Hepatocyte (in vitro differentiated cells): Measurements from ENCODE around the gene GNB3. TPM values are rescaled to one million over a fixed set of nuclear protein-coding genes. Genes with fewer than 3 reads are reported as not detected.

ENCODE experiments used
- DNase-seq: peaks from one replicate; pipeline ENCODE4 v3.0.0-alpha.2; 2016; ENCODE audit warnings: low spot score
- H2AFZ ChIP-seq: fragments of 200-600 bp; sonication (generic); 2 replicates; pipeline ENCODE4 v1.6.0; 2016; ENCODE audit warnings: antibody characterized with exemption, mild to moderate bottlenecking
- H3K27ac ChIP-seq: fragments of 200-600 bp; sonication (generic); 2 replicates; pipeline ENCODE4 v1.5.1; 2016; ENCODE audit warnings: mild to moderate bottlenecking
- H3K27me3 ChIP-seq: fragments of 200-600 bp; sonication (generic); 2 replicates; pipeline ENCODE4 v1.6.1; 2016
- H3K36me3 ChIP-seq: fragments of 200-600 bp; sonication (generic); replicated peaks from 2 replicates; pipeline ENCODE4 v1.5.1; 2016; ENCODE audit warnings: low read depth; ENCODE audit not compliant: insufficient read depth
- H3K4me1 ChIP-seq: fragments of 200-600 bp; sonication (generic); 2 replicates; pipeline ENCODE4 v1.5.1; 2016; ENCODE audit warnings: mild to moderate bottlenecking, moderate library complexity; ENCODE audit not compliant: insufficient read depth
- H3K4me2 ChIP-seq: fragments of 200-600 bp; sonication (generic); 2 replicates; pipeline ENCODE4 v1.6.0; 2016
- H3K4me3 ChIP-seq: fragments of 200-600 bp; sonication (generic); 2 replicates; pipeline ENCODE4 v1.5.1; 2016; ENCODE audit warnings: mild to moderate bottlenecking
- H3K79me2 ChIP-seq: fragments of 200-600 bp; sonication (generic); 2 replicates; pipeline ENCODE4 v1.6.0; 2017; ENCODE audit warnings: mild to moderate bottlenecking
- H3K9me2 ChIP-seq: fragments of 200-600 bp; sonication (generic); replicated peaks from 2 replicates; pipeline ENCODE4 v1.6.0; 2017; ENCODE audit warnings: mild to moderate bottlenecking; ENCODE audit not compliant: insufficient read depth
- H3K9me3 ChIP-seq: fragments of 200-600 bp; sonication (generic); 2 replicates; pipeline ENCODE4 v1.5.1; 2016; ENCODE audit warnings: low read depth, mild to moderate bottlenecking
- H4K20me1 ChIP-seq: fragments of 200-600 bp; sonication (generic); 2 replicates; pipeline ENCODE4 v1.6.0; 2016; ENCODE audit warnings: mild to moderate bottlenecking; ENCODE audit not compliant: insufficient read depth, poor library complexity, severe bottlenecking
- EZH2 ChIP-seq: fragments of 200-600 bp; sonication (generic); IDR thresholded peaks from 2 replicates; pipeline ENCODE4 v1.6.1; 2016; ENCODE audit warnings: antibody characterized with exemption, mild to moderate bottlenecking, borderline replicate concordance
- EZH2phosphoT487 ChIP-seq: fragments of 200-600 bp; sonication (generic); IDR thresholded peaks from one replicate; pipeline ENCODE4 v1.6.1; 2018; ENCODE audit warnings: antibody characterized with exemption, mild to moderate bottlenecking, low read depth, moderate library complexity; ENCODE audit not compliant: unreplicated experiment, severe bottlenecking
- WGBS: methylation state at CpG from one replicate; pipeline ENCODE4 v1.1.6; 2016; ENCODE audit warnings: low lambda C conversion rate; ENCODE audit errors: missing lambda C conversion rate; 5-methylcytosine and 5-hydroxymethylcytosine counted together
- polyA plus RNA-seq: library from polyadenylated mRNA; unstranded; fragments of >200 nt; fragmentation: Nextera tagmentation; extraction: Ambion mirVana; gene quantifications from 2 replicates; pipeline ENCODE4 v1.2.1, GENCODE V29; 2016
- total RNA-seq: library from RNA; depleted of rRNA; stranded (reverse); fragments of >200 nt; gene quantifications from 2 replicates; pipeline ENCODE4 v1.2.3, GENCODE V29; 2014
- TF ChIP-seq, protein P1 (sequence below): fragments of 200-600 bp; sonication (generic); IDR thresholded peaks from 2 replicates; pipeline ENCODE4 v1.5.1; 2016; ENCODE audit warnings: antibody characterized with exemption, mild to moderate bottlenecking; ENCODE audit not compliant: poor library complexity

Gene GNB3
- total and polyA plus RNA-seq, 2 experiments from 2014 or later = 2.6 to 10.2 TPM

DNA sequence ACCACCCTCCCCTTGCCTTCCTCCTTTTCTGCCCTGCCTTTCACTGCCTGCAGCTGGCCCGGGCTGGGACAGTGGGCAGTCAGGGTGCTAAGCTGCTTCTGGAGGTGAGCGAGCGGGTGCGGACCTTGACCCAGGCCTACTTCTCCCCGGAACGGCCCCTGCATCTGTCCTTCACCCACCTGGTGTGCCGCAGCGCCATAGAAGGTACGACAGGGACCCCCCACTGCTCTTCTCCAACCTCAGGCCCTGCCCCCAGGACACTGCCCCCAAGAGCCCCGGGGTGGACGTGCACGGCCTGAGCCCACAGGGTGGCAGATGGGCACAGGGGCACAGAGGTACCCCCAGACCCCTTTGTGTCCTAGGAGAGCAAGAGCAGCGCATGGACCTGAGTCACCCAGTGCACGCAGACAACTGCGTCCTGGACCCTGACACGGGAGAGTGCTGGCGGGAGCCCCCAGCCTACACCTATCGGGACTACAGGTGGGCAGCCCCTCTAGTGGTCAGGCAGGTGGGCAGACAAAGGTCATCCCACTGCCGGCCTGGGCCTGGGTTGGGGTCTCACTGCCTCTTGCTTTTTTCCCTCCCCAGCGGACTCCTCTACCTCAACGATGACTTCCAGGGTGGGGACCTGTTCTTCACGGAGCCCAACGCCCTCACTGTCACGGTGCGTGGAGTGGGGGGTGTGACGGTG lies 3.2 kb upstream of the GNB3 start:
- Histone ChIP-seq H3K4me1 (no peaks in the 10 kb centered on the region), H2AFZ (no peak overlapping the region), H3K79me2 (no peaks in the 10 kb centered on the region), H3K9me2 (no peaks in the 10 kb centered on the region), H3K4me3 (no peak overlapping the region), H3K36me3 (no peaks in the 10 kb centered on the region), H4K20me1 (no peaks in the 10 kb centered on the region), H3K9me3 (no peaks in the 10 kb centered on the region), H3K27ac (no peak overlapping the region), H3K4me2 (no peak overlapping the region), H3K27me3 (no peaks in the 10 kb centered on the region)
- TF ChIP-seq, protein P1, sequence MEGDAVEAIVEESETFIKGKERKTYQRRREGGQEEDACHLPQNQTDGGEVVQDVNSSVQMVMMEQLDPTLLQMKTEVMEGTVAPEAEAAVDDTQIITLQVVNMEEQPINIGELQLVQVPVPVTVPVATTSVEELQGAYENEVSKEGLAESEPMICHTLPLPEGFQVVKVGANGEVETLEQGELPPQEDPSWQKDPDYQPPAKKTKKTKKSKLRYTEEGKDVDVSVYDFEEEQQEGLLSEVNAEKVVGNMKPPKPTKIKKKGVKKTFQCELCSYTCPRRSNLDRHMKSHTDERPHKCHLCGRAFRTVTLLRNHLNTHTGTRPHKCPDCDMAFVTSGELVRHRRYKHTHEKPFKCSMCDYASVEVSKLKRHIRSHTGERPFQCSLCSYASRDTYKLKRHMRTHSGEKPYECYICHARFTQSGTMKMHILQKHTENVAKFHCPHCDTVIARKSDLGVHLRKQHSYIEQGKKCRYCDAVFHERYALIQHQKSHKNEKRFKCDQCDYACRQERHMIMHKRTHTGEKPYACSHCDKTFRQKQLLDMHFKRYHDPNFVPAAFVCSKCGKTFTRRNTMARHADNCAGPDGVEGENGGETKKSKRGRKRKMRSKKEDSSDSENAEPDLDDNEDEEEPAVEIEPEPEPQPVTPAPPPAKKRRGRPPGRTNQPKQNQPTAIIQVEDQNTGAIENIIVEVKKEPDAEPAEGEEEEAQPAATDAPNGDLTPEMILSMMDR = no peak
- no peak for TF ChIP-seq EZH2phosphoT487
- WGBS = 95% methylated on average over 25 of the region's 26 CpGs
- no peak for DNase-seq

DNA sequence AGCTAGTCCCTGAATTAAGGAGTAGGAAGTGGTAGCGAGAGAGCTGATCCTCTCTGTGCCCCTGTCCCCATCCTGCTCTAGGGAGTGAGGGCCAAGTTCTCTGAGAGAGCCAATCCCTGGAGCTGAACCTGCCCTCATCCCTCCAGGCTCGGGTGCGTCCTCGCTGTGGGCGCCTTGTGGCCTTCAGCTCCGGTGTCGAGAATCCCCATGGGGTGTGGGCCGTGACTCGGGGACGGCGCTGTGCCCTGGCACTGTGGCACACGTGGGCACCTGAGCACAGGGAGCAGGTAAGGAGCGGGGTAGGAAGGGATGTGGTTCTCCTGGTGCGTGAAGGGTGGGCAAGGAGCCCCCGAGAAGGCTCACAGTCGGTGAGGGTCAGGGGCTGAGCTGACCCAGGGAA lies 1.9 kb upstream of the GNB3 start:
- H3K9me2 ChIP-seq = no peaks in the 10 kb centered on the region
- no peaks in the 10 kb centered on the region for H3K27me3 ChIP-seq
- no peak overlapping the region for H3K4me3 ChIP-seq
- no peaks in the 10 kb centered on the region for H3K4me1 ChIP-seq
- DNase-seq = no peak
- H3K4me2 ChIP-seq = no peak overlapping the region
- no peaks in the 10 kb centered on the region for H3K79me2 ChIP-seq
- H3K9me3 ChIP-seq = no peaks in the 10 kb centered on the region
- no peak overlapping the region for H2AFZ ChIP-seq
- H4K20me1 ChIP-seq = no peaks in the 10 kb centered on the region
- no peak for TF ChIP-seq EZH2
- TF ChIP-seq, protein P1 = no peak
- no peak for TF ChIP-seq EZH2phosphoT487
- whole genome bisulfite sequencing = 96% methylated on average over 15 of the region's 16 CpGs
- H3K36me3 ChIP-seq = no peaks in the 10 kb centered on the region
- no peak overlapping the region for H3K27ac ChIP-seq

DNA sequence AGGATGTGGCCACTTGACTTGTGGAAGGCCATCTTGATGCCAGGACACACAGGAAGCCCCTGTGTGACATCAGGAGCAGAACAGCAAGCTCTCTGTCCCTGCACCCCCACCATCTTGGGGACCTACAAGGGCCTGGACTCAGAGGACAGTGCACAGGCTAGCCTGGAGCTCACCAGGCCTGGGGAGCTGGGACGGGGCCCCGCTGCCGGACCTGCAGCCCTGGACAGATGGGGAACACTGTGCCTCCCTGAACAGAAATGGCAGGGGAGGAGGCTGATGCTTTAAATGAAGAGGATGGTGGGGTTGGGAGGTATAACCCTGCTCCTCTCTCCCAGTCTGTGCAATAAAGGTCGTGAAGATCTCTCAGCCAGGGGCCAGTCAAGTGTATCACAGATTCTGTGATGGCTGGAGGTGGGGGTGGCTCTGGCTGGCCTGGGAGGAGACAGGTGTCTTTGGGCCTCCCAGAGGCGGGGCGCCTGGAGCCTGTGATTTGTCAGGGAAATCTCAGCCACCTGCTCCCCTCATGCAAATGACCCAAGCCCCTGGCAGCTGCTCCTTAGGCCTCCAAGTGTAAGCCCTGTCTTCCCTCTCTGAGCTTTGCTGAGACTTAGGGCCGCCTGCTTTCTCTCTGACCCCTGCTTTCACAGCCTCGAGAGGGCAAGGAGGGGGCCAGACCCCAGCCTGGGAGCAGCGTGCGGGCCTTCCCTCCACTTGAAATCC lies 1.1 kb upstream of the GNB3 start:
- Histone ChIP-seq H3K27me3 (no peaks in the 10 kb centered on the region), H3K27ac (no peak overlapping the region), H3K4me2 (no peak overlapping the region), H4K20me1 (no peaks in the 10 kb centered on the region), H3K4me3 (no peak overlapping the region), H3K9me3 (no peaks in the 10 kb centered on the region), H3K4me1 (no peaks in the 10 kb centered on the region), H3K36me3 (no peaks in the 10 kb centered on the region), H3K9me2 (no peaks in the 10 kb centered on the region), H2AFZ (no peak overlapping the region), H3K79me2 (no peaks in the 10 kb centered on the region)
- 74% methylated on average over 10 of the region's 10 CpGs for WGBS
- TF ChIP-seq, protein P1 = no peak
- TF ChIP-seq EZH2phosphoT487 (no peak), EZH2 (no peak)
- no peak for DNase-seq
